NCI-H524 treated with DMSO at 0.1 percent for 48 hours (cell line): Measurements from ENCODE around the gene ZNF148.

Experiments
- DNase-seq: peaks from one replicate; lab custom pipeline; 2025; lab: John Stamatoyannopoulos, UW

ZNF148 gene

DNA sequence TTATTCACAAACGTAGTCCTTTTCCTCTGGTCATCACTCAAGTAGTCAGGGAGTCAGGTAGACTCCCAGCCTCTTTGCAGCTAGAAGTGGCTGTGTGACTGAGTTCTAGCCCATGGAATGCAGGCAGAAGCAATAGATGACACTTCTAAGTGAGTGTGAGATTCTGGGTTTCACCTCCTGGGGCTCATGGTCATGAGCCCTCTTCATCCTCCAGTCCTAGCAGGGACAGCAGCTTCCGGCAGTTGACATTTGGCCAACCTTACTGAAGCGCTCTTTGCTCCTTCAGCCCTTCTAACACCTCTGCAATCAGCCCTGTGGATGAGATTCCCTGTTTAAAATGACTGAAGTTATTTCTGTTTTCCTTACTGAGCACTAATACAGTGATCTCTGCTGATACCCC is 184.3 kb downstream of the ZNF148 start:
- no peak for DNase-seq

DNA sequence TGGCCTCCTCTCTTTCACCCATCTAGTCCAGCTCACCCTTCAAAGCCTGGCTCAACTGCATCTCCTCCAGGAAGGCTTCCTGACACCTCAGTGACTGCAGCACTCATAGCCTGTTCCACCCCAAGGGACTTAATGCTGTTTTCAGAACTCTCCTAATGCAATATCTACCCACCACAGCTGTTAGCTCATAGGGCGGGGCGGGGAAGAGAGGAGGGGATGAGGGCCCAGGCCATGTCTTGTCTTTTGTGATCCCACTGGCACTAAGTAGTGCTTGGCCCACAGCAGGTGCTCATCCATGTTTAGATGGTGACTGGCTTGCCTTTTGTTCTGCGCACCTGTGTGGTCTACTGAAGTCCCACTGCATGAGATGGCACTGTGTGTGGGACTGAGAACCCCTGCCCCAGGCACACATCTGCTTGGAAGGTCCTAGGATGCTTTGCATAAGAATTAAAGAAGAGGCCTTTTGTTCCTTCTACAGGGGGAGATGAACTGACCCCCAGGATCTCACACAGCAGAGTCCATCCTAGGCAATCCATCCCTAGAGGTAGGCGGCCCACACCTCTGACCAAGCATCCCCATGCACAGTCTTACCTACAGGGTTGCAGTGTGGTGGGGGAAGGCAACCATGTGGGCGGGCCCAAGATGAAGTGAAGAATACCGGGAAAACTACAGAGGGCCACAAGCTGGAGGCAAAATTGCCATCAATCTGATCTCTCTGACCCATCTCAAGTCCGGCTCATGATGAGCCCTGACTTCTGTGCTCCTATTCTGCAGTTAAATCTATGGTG is 185.6 kb downstream of the ZNF148 start:
- DNase-seq, result no peak

GRCh38 chr3:125188955-125189354 is 186.2 kb downstream of the ZNF148 start:
- no peak for DNase-seq

- no peak for DNase-seq
Observed at GRCh38 chr3:125187599-125187910, 187.6 kb downstream of the ZNF148 start.

GRCh38 chr3:125186800-125187598 is 188.1 kb downstream of the ZNF148 start:
- DNase-seq, result peak; percentile 39

GRCh38 chr3:125186261-125186787 is 188.8 kb downstream of the ZNF148 start:
- DNase-seq, result no peak

GRCh38 chr3:125185805-125186204 is 189.3 kb downstream of the ZNF148 start:
- DNase-seq, result peak; percentile 91

DNA sequence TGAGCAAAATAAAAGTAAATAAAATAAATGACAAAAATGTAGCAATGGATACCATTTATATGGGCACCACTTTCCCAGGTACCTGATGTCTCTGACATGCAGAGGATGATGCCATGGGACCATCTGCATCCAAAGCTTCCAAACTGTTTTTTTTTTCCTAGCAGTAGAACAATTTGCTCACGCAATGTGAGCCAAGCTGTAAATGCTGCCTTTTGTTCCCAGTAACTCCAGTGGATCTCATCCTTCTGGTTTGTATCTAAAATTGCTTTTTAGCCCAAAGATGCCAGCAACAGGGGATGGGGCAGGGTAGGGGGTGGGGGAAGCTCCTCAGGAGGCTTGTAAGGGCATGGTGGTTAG is 195.3 kb downstream of the ZNF148 start:
- DNase-seq, result no peak

GRCh38 chr3:125179143-125179883 is 195.8 kb downstream of the ZNF148 start:
- no peak for DNase-seq

- no peak for DNase-seq
Observed at GRCh38 chr3:125177746-125178145, 197.4 kb downstream of the ZNF148 start.
